H9 (cell line): ENCODE results near the gene PIP5KL1. TPM values are rescaled to one million over a fixed set of nuclear protein-coding genes. Genes with fewer than 3 reads are reported as not detected.

Experiments used
- DNase-seq: peaks from one replicate; pipeline ENCODE4 v3.0.0-alpha.2; 2017
- H2AFZ ChIP-seq: one replicate; pipeline ENCODE4 v1.6.1; 2013; ENCODE audit warnings: mild to moderate bottlenecking, low read length, control low read depth, moderate library complexity
- H2AK5ac ChIP-seq: 2 replicates; pipeline ENCODE4 v1.6.1; 2013; ENCODE audit warnings: low read length, control low read depth, mixed read lengths; ENCODE audit not compliant: insufficient read length
- H2BK120ac ChIP-seq: one replicate; pipeline ENCODE4 v1.6.1; 2013; ENCODE audit warnings: low read depth, mild to moderate bottlenecking, low read length, control low read depth, inconsistent platforms; ENCODE audit not compliant: poor library complexity, severe bottlenecking
- H2BK12ac ChIP-seq: 2 replicates; pipeline ENCODE4 v1.6.1; 2013; ENCODE audit warnings: low read length, control low read depth, mixed read lengths, low read depth; ENCODE audit not compliant: insufficient read length
- H2BK15ac ChIP-seq: 2 replicates; pipeline ENCODE4 v1.6.1; 2013; ENCODE audit warnings: low read depth, low read length, control low read depth
- H2BK20ac ChIP-seq: one replicate; pipeline ENCODE4 v1.6.1; 2013; ENCODE audit warnings: low read depth, mild to moderate bottlenecking, low read length, control low read depth, inconsistent platforms; ENCODE audit not compliant: poor library complexity, severe bottlenecking
- H2BK5ac ChIP-seq: 2 replicates; pipeline ENCODE4 v1.6.1; 2013; ENCODE audit warnings: low read length, control low read depth, mixed read lengths; ENCODE audit not compliant: insufficient read length
- H3K14ac ChIP-seq: 2 replicates; pipeline ENCODE4 v1.6.1; 2013; ENCODE audit warnings: low read length, control low read depth; ENCODE audit not compliant: insufficient read depth
- H3K18ac ChIP-seq: 2 replicates; pipeline ENCODE4 v1.6.1; 2013; ENCODE audit warnings: low read depth, mild to moderate bottlenecking, mixed read lengths, low read length, control low read depth; ENCODE audit not compliant: insufficient read length
- H3K23ac ChIP-seq: 2 replicates; pipeline ENCODE4 v1.6.1; 2013; ENCODE audit warnings: low read length, control low read depth, mixed read lengths, low read depth; ENCODE audit not compliant: insufficient read length
- H3K23me2 ChIP-seq: 2 replicates; pipeline ENCODE4 v1.6.1; 2013; ENCODE audit warnings: low read depth, mild to moderate bottlenecking, mixed read lengths, low read length, control low read depth; ENCODE audit not compliant: insufficient read length, poor library complexity, severe bottlenecking
- H3K27ac ChIP-seq: 2 replicates; pipeline ENCODE4 v1.5.1; 2013; ENCODE audit warnings: low read length, control low read depth, mixed read lengths, low read depth; ENCODE audit not compliant: insufficient read length
- H3K27me3 ChIP-seq: 2 replicates; pipeline ENCODE4 v1.6.1; 2013; ENCODE audit warnings: low read length, control low read depth, inconsistent platforms; ENCODE audit not compliant: insufficient read depth
- H3K4ac ChIP-seq: 2 replicates; pipeline ENCODE4 v1.6.1; 2013; ENCODE audit warnings: low read depth, mild to moderate bottlenecking, control low read depth, inconsistent platforms, low read length, moderate library complexity
- H3K4me1 ChIP-seq: 2 replicates; pipeline ENCODE4 v1.6.1; 2013; ENCODE audit warnings: low read length, control low read depth, inconsistent platforms; ENCODE audit not compliant: insufficient read depth
- H3K4me2 ChIP-seq: 2 replicates; pipeline ENCODE4 v1.6.1; 2013; ENCODE audit warnings: low read length, control low read depth, mixed read lengths; ENCODE audit not compliant: insufficient read length, insufficient read depth
- H3K56ac ChIP-seq: 2 replicates; pipeline ENCODE4 v1.6.1; 2013; ENCODE audit warnings: low read depth, mild to moderate bottlenecking, mixed read lengths, low read length, control low read depth; ENCODE audit not compliant: insufficient read length
- H3K79me1 ChIP-seq: 2 replicates; pipeline ENCODE4 v1.6.1; 2013; ENCODE audit warnings: low read depth, mild to moderate bottlenecking, moderate library complexity, low read length, control low read depth, inconsistent platforms; ENCODE audit not compliant: insufficient read depth, poor library complexity, severe bottlenecking
- H3K79me2 ChIP-seq: 2 replicates; pipeline ENCODE4 v1.6.1; 2013; ENCODE audit warnings: low read length, control low read depth, inconsistent platforms; ENCODE audit not compliant: insufficient read depth
- H3K9ac ChIP-seq: 2 replicates; pipeline ENCODE4 v1.6.1; 2013; ENCODE audit warnings: low read length, control low read depth, mixed read lengths; ENCODE audit not compliant: insufficient read length; ENCODE audit errors: extremely low read depth
- H3K9me3 ChIP-seq: one replicate; pipeline ENCODE4 v1.6.1; 2013; ENCODE audit warnings: low read depth, low read length, inconsistent platforms; ENCODE audit not compliant: control insufficient read depth
- H3T11ph ChIP-seq: one replicate; pipeline ENCODE4 v1.6.1; 2013; ENCODE audit warnings: mild to moderate bottlenecking, low read length, control low read depth, inconsistent platforms
- H4K20me1 ChIP-seq: one replicate; pipeline ENCODE4 v1.6.1; 2013; ENCODE audit not compliant: control insufficient read depth, insufficient read length, insufficient read depth
- H4K5ac ChIP-seq: 2 replicates; pipeline ENCODE4 v1.6.1; 2013; ENCODE audit warnings: low read depth, mild to moderate bottlenecking, mixed read lengths, low read length, control low read depth; ENCODE audit not compliant: insufficient read length
- H4K8ac ChIP-seq: replicated peaks from 2 replicates; pipeline ENCODE4 v1.6.1; 2013; ENCODE audit warnings: low read length, control low read depth, mixed read lengths, low read depth; ENCODE audit not compliant: insufficient read length
- H4K91ac ChIP-seq: 2 replicates; pipeline ENCODE4 v1.6.1; 2013; ENCODE audit warnings: low read depth, mild to moderate bottlenecking, moderate library complexity, mixed read lengths, low read length, control low read depth; ENCODE audit not compliant: insufficient read length
- H3K27ac Mint-ChIP-seq, 3 experiments: 2 replicates in 2 of 3; 3 replicates in 1 of 3; pipeline ENCODE4 v1.8.0; 2020 to 2021; ENCODE audit warnings: mixed read lengths in 3 of 3, mild to moderate bottlenecking in 1 of 3, moderate library complexity in 1 of 3
- H3K27me3 Mint-ChIP-seq: 2 replicates; pipeline ENCODE4 v1.8.0; 2021; ENCODE audit warnings: low read depth, mild to moderate bottlenecking, moderate library complexity, mixed read lengths
- H3K36me3 Mint-ChIP-seq, 3 experiments: 2 replicates in 2 of 3; 3 replicates in 1 of 3; pipeline ENCODE4 v1.8.0; 2020 to 2021; ENCODE audit warnings: low read depth in 3 of 3, mixed read lengths in 3 of 3; ENCODE audit not compliant: insufficient read depth in 1 of 3
- H3K4me1 Mint-ChIP-seq, 2 experiments: 2 replicates each; pipeline ENCODE4 v1.8.0; 2020; ENCODE audit warnings: mixed read lengths in 2 of 2
- H3K4me3 Mint-ChIP-seq, 2 experiments: 2 replicates in 1 of 2; 3 replicates in 1 of 2; pipeline ENCODE4 v1.8.0; 2020 to 2021; ENCODE audit warnings: mild to moderate bottlenecking in 2 of 2, mixed read lengths in 2 of 2, moderate library complexity in 1 of 2
- H3K9me3 Mint-ChIP-seq, 2 experiments: 2 replicates in 1 of 2; 3 replicates in 1 of 2; pipeline ENCODE4 v1.8.0; 2020; ENCODE audit warnings: mild to moderate bottlenecking in 2 of 2, mixed read lengths in 2 of 2, moderate library complexity in 1 of 2
- CTCF ChIP-seq: fragments of 200-600 bp; sonication (generic); conservative IDR thresholded peaks from 3 replicates; pipeline ENCODE4 v1.8.0; 2021; ENCODE audit warnings: antibody characterized with exemption, mild to moderate bottlenecking
- WGBS: extraction: QIAGEN DNeasy Blood & Tissue Kit; methylation state at CpG from one replicate; pipeline ENCODE4 v1.1.7; 2013; ENCODE audit warnings: missing lambda C conversion rate, low lambda C conversion rate, mixed read lengths; ENCODE audit not compliant: insufficient read length; ENCODE audit errors: extremely low coverage; 5-methylcytosine and 5-hydroxymethylcytosine counted together
- total RNA-seq: library from RNA; stranded (reverse); gene quantifications from 2 replicates; pipeline ENCODE4 v1.2.1, GENCODE V29; 2021

The PIP5KL1 gene
- total RNA-seq, 1 experiment from 2014 or later: 11.6 TPM

- Histone ChIP-seq H3K27ac (no peak overlapping the region), H3K14ac (no peak overlapping the region), H4K91ac (no peak overlapping the region), H3K23ac (no peak overlapping the region), H2BK20ac (no peak overlapping the region), H3K27me3 (no peaks in the 10 kb centered on the region), H3K4me2 (no peak overlapping the region), H2BK5ac (no peak overlapping the region), H2AK5ac (no peak overlapping the region), H2BK12ac (no peak overlapping the region), H3T11ph (no peak overlapping the region), H3K56ac (no peak overlapping the region), H3K79me2 (no peaks in the 10 kb centered on the region), H4K20me1 (no peaks in the 10 kb centered on the region), H4K5ac (no peak overlapping the region), H2BK120ac (no peak overlapping the region), H3K9me3 (no peaks in the 10 kb centered on the region), H2BK15ac (no peak overlapping the region), H3K18ac (no peak overlapping the region), H3K4ac (no peak overlapping the region), H3K79me1 (peaks cover 10% of the 10 kb centered on the region), H3K4me1 (no peaks in the 10 kb centered on the region), H3K23me2 (peaks cover 9% of the 10 kb centered on the region), H4K8ac (no peak overlapping the region), H3K9ac (no peak overlapping the region), H2AFZ (no peak overlapping the region)
- WGBS: no CpG with 5 or more reads among the region's 11 CpGs
- peak overlapping the region; percentile 15 to 21; a peak in 2 of 5 replicates for H3K4me3 Mint-ChIP-seq
- no peaks in the 10 kb centered on the region; a peak in 1 of 5 replicates for H3K9me3 Mint-ChIP-seq
- no peak for TF ChIP-seq CTCF
- no peak for DNase-seq
- peaks cover 36 to 38% of the 10 kb centered on the region in 2 experiments for H3K4me1 Mint-ChIP-seq
- peaks cover 2 to 16% (median 10%) of the 10 kb centered on the region in 3 experiments; a peak in 6 of 7 replicates for H3K36me3 Mint-ChIP-seq
- no peak overlapping the region for H3K27ac Mint-ChIP-seq
- H3K27me3 Mint-ChIP-seq: peaks cover 10% of the 10 kb centered on the region
Measured at GRCh38 chr9:127934986-127935385, 4.4 kb upstream of the PIP5KL1 start.
